ENCODE results near the gene CENPW. TPM values are rescaled to one million over a fixed set of nuclear protein-coding genes. Genes with fewer than 3 reads are reported as not detected.

CENPW gene
- total and polyA plus RNA-seq, 11 donors: 0.39 to 7.9 (median 0.78) TPM; not detected in 4

DNA sequence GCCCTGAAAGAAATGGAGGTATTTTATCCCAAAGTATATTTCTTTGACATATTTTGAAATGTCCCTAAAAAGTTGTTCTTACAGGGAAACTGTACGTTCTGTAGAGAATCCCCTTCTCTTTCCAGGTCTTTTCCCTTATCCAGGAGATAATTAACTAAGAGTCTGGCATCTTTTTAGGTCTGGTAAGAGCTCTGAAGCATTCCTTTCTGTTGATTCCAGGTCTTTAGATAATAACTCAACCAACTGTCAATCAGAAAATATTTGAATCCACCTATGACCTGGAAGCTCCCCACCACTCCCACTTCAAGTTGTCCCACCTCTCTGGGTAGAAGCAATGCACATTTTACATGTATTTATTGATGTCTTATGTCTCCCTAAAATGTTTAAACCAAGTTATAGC lies 26.0 kb upstream of the CENPW start:
- Histone ChIP-seq H3K27me3 (no peaks in the 10 kb centered on the region), H3K27ac (no peak overlapping the region), H3K4me3 (no peak overlapping the region), H3K4me1 (no peaks in the 10 kb centered on the region), H3K9me3 (no peaks in the 10 kb centered on the region), H3K36me3 (no peaks in the 10 kb centered on the region)
- TF ChIP-seq, protein P1, sequence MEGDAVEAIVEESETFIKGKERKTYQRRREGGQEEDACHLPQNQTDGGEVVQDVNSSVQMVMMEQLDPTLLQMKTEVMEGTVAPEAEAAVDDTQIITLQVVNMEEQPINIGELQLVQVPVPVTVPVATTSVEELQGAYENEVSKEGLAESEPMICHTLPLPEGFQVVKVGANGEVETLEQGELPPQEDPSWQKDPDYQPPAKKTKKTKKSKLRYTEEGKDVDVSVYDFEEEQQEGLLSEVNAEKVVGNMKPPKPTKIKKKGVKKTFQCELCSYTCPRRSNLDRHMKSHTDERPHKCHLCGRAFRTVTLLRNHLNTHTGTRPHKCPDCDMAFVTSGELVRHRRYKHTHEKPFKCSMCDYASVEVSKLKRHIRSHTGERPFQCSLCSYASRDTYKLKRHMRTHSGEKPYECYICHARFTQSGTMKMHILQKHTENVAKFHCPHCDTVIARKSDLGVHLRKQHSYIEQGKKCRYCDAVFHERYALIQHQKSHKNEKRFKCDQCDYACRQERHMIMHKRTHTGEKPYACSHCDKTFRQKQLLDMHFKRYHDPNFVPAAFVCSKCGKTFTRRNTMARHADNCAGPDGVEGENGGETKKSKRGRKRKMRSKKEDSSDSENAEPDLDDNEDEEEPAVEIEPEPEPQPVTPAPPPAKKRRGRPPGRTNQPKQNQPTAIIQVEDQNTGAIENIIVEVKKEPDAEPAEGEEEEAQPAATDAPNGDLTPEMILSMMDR (IDR thresholded peaks at IDR 0.05): no peak
- no peak for TF ChIP-seq POLR2A (IDR thresholded peaks at IDR 0.05)
- intact Hi-C loops (cut with DNase I): no loop called here
- 52 to 64% (median 58%) methylated on average over 1 of the region's 1 CpG for whole genome bisulfite sequencing, 4 donors
- no peak for ATAC-seq
- DNase-seq: no peak

DNA sequence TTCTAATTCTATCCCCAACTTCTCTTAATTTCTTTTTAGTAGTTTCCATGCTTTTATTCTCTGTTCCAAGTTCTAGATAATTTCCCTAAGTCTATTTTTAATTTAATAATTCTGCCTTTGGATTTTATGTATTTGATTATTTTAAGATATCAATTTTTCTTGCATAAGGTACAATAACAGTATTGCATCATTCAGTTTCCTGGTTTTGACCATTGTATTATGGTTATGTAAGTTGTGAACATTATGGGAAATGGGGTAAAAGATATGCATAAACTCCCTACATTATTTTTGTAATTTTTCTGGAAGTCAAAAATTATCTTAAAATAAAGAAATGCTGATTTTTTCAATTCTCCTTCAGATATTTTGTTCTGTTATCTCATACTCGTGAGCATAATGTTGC lies 21.1 kb upstream of the CENPW start:
- DNase-seq: no peak
- Histone ChIP-seq H3K36me3 (no peaks in the 10 kb centered on the region), H3K4me3 (no peak overlapping the region), H3K27me3 (no peaks in the 10 kb centered on the region), H3K9me3 (no peaks in the 10 kb centered on the region), H3K27ac (no peak overlapping the region), H3K4me1 (no peaks in the 10 kb centered on the region)
- WGBS, 4 donors: 69 to 86% (median 77%) methylated on average over 1 of the region's 1 CpG
- ATAC-seq: no peak
- TF ChIP-seq, protein P1 (IDR thresholded peaks at IDR 0.05): no peak
- no peak for TF ChIP-seq POLR2A (IDR thresholded peaks at IDR 0.05)
- intact Hi-C loops (cut with DNase I): no loop called here

DNA sequence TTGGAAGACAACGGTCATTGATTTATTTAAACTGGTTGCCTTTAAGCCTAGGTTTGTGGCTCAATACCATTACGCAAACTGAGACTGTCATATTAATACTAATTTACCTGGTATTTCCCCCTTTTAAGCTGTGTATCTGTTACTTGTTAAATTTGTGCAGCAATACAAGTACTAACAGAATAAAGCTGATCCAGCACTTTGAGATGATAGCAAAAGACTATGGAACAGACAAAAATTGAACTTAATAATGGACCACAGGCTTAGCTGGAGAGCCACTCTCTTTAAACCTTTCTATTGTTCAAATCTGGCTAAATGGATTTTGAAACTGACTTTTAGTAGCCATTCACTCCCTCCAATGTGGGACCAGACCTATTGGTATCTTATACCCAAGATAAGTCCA lies 6.2 kb upstream of the CENPW start:
- DNase-seq (no peak), ATAC-seq (no peak)
- H3K27me3 ChIP-seq: no peaks in the 10 kb centered on the region
- H3K36me3 ChIP-seq: no peaks in the 10 kb centered on the region
- WGBS, 4 donors: 93 to 98% (median 96%) methylated on average over 2 of the region's 2 CpGs
- H3K4me1 ChIP-seq: peaks cover 0 to 6% (median 0%) of the 10 kb centered on the region in 12 donors
- intact Hi-C loops (cut with DNase I): no loop called here
- H3K4me3 ChIP-seq: no peak overlapping the region
- H3K9me3 ChIP-seq: peaks cover 0 to 3% (median 0%) of the 10 kb centered on the region in 12 donors
- H3K27ac ChIP-seq: no peak overlapping the region
- no peak for TF ChIP-seq POLR2A (IDR thresholded peaks at IDR 0.05)
- TF ChIP-seq, protein P1 (IDR thresholded peaks at IDR 0.05): no peak

DNA sequence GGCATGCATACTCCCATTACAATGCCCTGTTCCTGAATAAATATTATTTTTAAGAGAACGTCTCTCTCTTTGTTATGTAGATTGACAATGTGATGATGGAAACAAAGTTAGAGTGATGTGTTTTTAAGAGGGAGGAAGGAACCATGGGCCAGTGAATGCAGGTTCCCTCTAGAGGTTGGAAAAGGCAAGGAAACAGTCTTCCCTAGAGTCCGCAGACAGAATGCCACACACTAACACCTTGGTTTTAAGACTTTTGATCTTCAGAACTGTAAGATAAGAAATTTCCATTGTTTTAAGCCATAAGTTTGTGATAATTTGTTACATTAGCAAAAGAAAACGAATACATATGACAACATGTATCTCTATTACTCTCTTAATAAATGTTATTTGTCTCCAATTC lies 4.7 kb upstream of the CENPW start:
- Histone ChIP-seq H3K4me3 (no peak overlapping the region), H3K9me3 (peaks cover 0 to 1% (median 0%) of the 10 kb centered on the region in 12 donors), H3K27me3 (no peaks in the 10 kb centered on the region), H3K4me1 (peaks cover 0 to 6% (median 0%) of the 10 kb centered on the region in 12 donors), H3K36me3 (no peaks in the 10 kb centered on the region), H3K27ac (no peak overlapping the region)
- 61 to 68% (median 64%) methylated on average over 3 of the region's 3 CpGs for WGBS, 4 donors
- DNase-seq (no peak), ATAC-seq (no peak)
- TF ChIP-seq, protein P1 (IDR thresholded peaks at IDR 0.05): no peak
- TF ChIP-seq POLR2A (IDR thresholded peaks at IDR 0.05): no peak
- intact Hi-C loops (cut with DNase I): no loop called here
